HCT116 (cell line): Measurements from ENCODE around the gene GJB4. TPM values are rescaled to one million over a fixed set of nuclear protein-coding genes. Genes with fewer than 3 reads are reported as not detected.

Source experiments
- ATAC-seq: fragments of 200-7000 bp; cut with Tn5 transposase; 2 replicates; pipeline ENCODE4 v1.9.1; 2020; ENCODE audit warnings: mild to moderate bottlenecking, moderate library complexity
- BruUV-seq: library from RNA; stranded (reverse); fragments of 400-500 nt; replicated peaks from 2 replicates; lab custom pipeline; 2021; lab: Mats Ljungman, UMichigan
- CTCF ChIA-PET: fragments of 300-600 bp; sonication (Branson Sonifier 250); formaldehyde crosslinking; loops from one replicate; lab custom pipeline; 2021; ENCODE audit warnings: antibody characterized with exemption; lab: Charles Lee
- POLR2A ChIA-PET: fragments of 300-600, 350-600 bp; sonication (Branson Sonifier 250); formaldehyde crosslinking; loops from one replicate; lab custom pipeline; 2021; ENCODE audit warnings: antibody characterized with exemption; lab: Charles Lee
- RAD21 ChIA-PET, 2 experiments: fragments of 300-600 bp; sonication (Branson Sonifier 250); formaldehyde crosslinking; loops; one replicate each; lab custom pipeline; 2023; ENCODE audit warnings: low total read pairs in 2 of 2; ENCODE audit not compliant: uncharacterized antibody in 2 of 2, unreplicated experiment in 2 of 2, low non-redundant PET in 1 of 2; lab: Charles Lee
- DNase-seq: peaks from one replicate; pipeline ENCODE4 v3.0.0-alpha.2; 2010; ENCODE audit warnings: low read depth, low spot score
- H2AFZ ChIP-seq: fragments of 200-600 bp; shearing (Covaris generic), sonication (generic); 2 replicates; pipeline ENCODE4 v1.6.1; 2017; ENCODE audit warnings: low read depth, mixed run types, mixed read lengths, antibody characterized with exemption, low read length; ENCODE audit not compliant: poor library complexity, severe bottlenecking
- H3K27ac ChIP-seq: 2 replicates; pipeline ENCODE4 v1.5.1; 2012; ENCODE audit warnings: low read depth, low read length
- H3K27me3 ChIP-seq: fragments of 200-600 bp; sonication (generic); 2 replicates; pipeline ENCODE4 v1.6.1; 2016; ENCODE audit warnings: mixed run types, low read length, mixed read lengths; ENCODE audit not compliant: insufficient read depth
- H3K36me3 ChIP-seq, 2 experiments: fragments of 200-500 bp in 1 of 2; fragments of 200-600 bp in 1 of 2; sonication (Bioruptor generic) in 1 of 2; sonication (generic) in 1 of 2; 2 replicates each; pipeline versions ENCODE4 v1.5.1 to v1.6.1; 2014 to 2016; ENCODE audit warnings: low read length in 2 of 2, inconsistent platforms in 1 of 2, mixed read lengths in 1 of 2, mixed run types in 1 of 2; ENCODE audit not compliant: insufficient read depth in 2 of 2, control insufficient read depth in 1 of 2
- H3K4me1 ChIP-seq, 2 experiments: fragments of 200-600 bp in 1 of 2; sonication (generic) in 1 of 2; 2 replicates each; pipeline versions ENCODE4 v1.5.1 to v1.6.1; 2012 to 2017; ENCODE audit warnings: low read length in 2 of 2, inconsistent platforms in 1 of 2, mild to moderate bottlenecking in 1 of 2, mixed read lengths in 1 of 2, mixed run types in 1 of 2, moderate library complexity in 1 of 2; ENCODE audit not compliant: insufficient read depth in 2 of 2, control insufficient read depth in 1 of 2
- H3K4me2 ChIP-seq: fragments of 200-600 bp; sonication (generic); 2 replicates; pipeline ENCODE4 v1.6.1; 2017; ENCODE audit warnings: mixed run types, low read length, mixed read lengths
- H3K4me3 ChIP-seq, 2 experiments: fragments of 200-600 bp in 1 of 2; sonication (generic) in 1 of 2; replicated peaks in 1 of 2; 2 replicates each; pipeline ENCODE4 v1.5.1; 2011 to 2016; ENCODE audit warnings: low read length in 2 of 2, control low read depth in 1 of 2, low read depth in 1 of 2, mild to moderate bottlenecking in 1 of 2, mixed read lengths in 1 of 2, mixed run types in 1 of 2
- H3K79me2 ChIP-seq: fragments of 200-600 bp; sonication (generic); 2 replicates; pipeline ENCODE4 v1.6.1; 2017; ENCODE audit warnings: mild to moderate bottlenecking, mixed run types, low read length, moderate library complexity, mixed read lengths; ENCODE audit not compliant: insufficient read depth
- H3K9ac ChIP-seq: fragments of 200-600 bp; sonication (generic); 2 replicates; pipeline ENCODE4 v1.6.1; 2016; ENCODE audit warnings: low read length, mixed read lengths
- H3K9me2 ChIP-seq: fragments of 200-600 bp; sonication (generic), shearing (Covaris generic); 2 replicates; pipeline ENCODE4 v1.6.1; 2017; ENCODE audit warnings: mixed run types, mild to moderate bottlenecking, moderate library complexity; ENCODE audit not compliant: insufficient read depth
- H3K9me3 ChIP-seq, 2 experiments: fragments of 200-500 bp in 1 of 2; fragments of 200-600 bp in 1 of 2; sonication (Bioruptor generic) in 1 of 2; sonication (generic) in 1 of 2; 2 replicates each; pipeline ENCODE4 v1.6.1; 2014 to 2017; ENCODE audit warnings: low read length in 2 of 2, mixed read lengths in 2 of 2, inconsistent platforms in 1 of 2, low read depth in 1 of 2, mild to moderate bottlenecking in 1 of 2, mixed run types in 1 of 2, moderate library complexity in 1 of 2; ENCODE audit not compliant: control insufficient read depth in 1 of 2, insufficient read depth in 1 of 2
- H4K20me1 ChIP-seq: fragments of 200-600 bp; sonication (generic), shearing (Covaris generic); 2 replicates; pipeline ENCODE4 v1.6.1; 2017; ENCODE audit warnings: mixed run types, mild to moderate bottlenecking, moderate library complexity; ENCODE audit not compliant: insufficient read depth
- POLR2AphosphoS5 ChIP-seq: IDR thresholded peaks from 2 replicates; pipeline ENCODE4 v1.6.1; 2011; ENCODE audit warnings: mild to moderate bottlenecking, low read depth, low read length, moderate library complexity
- SP1 ChIP-seq: IDR thresholded peaks from 2 replicates; pipeline ENCODE4 v1.6.1; 2012; ENCODE audit warnings: low read depth
- TCF7L2 ChIP-seq: IDR thresholded peaks from 2 replicates; pipeline ENCODE4 v1.7.0; 2011; ENCODE audit warnings: borderline replicate concordance, inconsistent platforms; ENCODE audit not compliant: insufficient read depth, insufficient read length; ENCODE audit errors: extremely low read depth
- ZFX ChIP-seq: fragments of 450-650 bp; IDR thresholded peaks from 2 replicates; pipeline ENCODE4 v1.6.1; 2017
- ZNF274 ChIP-seq: fragments of 200-500 bp; sonication (Bioruptor generic); IDR thresholded peaks from 2 replicates; pipeline ENCODE4 v1.6.1; 2014; ENCODE audit warnings: mild to moderate bottlenecking, low read depth, low read length, inconsistent platforms
- intact Hi-C: fragments of 100-400 bp; cut with micrococcal nuclease; formaldehyde crosslinking; loops from 2 replicates; pipeline ENCODE4 v1.10.0; 2022
- total RNA-seq: library from RNA; stranded (reverse); gene quantifications from one replicate; pipeline ENCODE4 v1.2.1, GENCODE V29; 2021; ENCODE audit not compliant: unreplicated experiment
- TF ChIP-seq, protein P1 (sequence below): IDR thresholded peaks from 2 replicates; pipeline ENCODE4 v1.6.1; 2012; ENCODE audit warnings: low read depth
- TF ChIP-seq, protein P2 (sequence below): IDR thresholded peaks from 2 replicates; pipeline ENCODE4 v1.6.1; 2012

Gene GJB4
- total RNA-seq, 1 experiment from 2014 or later: 2.0 TPM

DNA sequence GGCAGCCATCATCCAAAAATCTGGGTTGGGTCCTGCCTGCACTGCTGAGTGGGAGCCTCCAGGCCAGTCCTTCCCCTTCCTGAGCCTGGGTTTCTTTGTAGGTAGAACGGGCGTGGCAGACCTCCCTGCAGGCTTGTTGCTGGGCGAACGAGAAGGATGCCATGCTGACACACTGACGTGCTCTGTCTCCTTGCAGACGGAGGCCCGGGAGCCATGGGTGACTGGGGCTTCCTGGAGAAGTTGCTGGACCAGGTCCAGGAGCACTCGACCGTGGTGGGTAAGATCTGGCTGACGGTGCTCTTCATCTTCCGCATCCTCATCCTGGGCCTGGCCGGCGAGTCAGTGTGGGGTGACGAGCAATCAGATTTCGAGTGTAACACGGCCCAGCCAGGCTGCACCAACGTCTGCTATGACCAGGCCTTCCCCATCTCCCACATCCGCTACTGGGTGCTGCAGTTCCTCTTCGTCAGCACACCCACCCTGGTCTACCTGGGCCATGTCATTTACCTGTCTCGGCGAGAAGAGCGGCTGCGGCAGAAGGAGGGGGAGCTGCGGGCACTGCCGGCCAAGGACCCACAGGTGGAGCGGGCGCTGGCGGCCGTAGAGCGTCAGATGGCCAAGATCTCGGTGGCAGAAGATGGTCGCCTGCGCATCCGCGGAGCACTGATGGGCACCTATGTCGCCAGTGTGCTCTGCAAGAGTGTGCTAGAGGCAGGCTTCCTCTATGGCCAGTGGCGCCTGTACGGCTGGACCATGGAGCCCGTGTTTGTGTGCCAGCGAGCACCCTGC, 34.7 kb downstream of the GJB4 start:
- intact Hi-C loops: no loop called here
- H3K27ac ChIP-seq: no peak overlapping the region
- TF ChIP-seq, protein P1, sequence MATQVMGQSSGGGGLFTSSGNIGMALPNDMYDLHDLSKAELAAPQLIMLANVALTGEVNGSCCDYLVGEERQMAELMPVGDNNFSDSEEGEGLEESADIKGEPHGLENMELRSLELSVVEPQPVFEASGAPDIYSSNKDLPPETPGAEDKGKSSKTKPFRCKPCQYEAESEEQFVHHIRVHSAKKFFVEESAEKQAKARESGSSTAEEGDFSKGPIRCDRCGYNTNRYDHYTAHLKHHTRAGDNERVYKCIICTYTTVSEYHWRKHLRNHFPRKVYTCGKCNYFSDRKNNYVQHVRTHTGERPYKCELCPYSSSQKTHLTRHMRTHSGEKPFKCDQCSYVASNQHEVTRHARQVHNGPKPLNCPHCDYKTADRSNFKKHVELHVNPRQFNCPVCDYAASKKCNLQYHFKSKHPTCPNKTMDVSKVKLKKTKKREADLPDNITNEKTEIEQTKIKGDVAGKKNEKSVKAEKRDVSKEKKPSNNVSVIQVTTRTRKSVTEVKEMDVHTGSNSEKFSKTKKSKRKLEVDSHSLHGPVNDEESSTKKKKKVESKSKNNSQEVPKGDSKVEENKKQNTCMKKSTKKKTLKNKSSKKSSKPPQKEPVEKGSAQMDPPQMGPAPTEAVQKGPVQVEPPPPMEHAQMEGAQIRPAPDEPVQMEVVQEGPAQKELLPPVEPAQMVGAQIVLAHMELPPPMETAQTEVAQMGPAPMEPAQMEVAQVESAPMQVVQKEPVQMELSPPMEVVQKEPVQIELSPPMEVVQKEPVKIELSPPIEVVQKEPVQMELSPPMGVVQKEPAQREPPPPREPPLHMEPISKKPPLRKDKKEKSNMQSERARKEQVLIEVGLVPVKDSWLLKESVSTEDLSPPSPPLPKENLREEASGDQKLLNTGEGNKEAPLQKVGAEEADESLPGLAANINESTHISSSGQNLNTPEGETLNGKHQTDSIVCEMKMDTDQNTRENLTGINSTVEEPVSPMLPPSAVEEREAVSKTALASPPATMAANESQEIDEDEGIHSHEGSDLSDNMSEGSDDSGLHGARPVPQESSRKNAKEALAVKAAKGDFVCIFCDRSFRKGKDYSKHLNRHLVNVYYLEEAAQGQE: no peak
- no peak for TF ChIP-seq TCF7L2
- TF ChIP-seq, protein P2, sequence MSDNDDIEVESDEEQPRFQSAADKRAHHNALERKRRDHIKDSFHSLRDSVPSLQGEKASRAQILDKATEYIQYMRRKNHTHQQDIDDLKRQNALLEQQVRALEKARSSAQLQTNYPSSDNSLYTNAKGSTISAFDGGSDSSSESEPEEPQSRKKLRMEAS: no peak
- TF ChIP-seq ZFX: no peak
- TF ChIP-seq ZNF274: no peak
- TF ChIP-seq SP1: no peak
- TF ChIP-seq POLR2AphosphoS5: no peak
- peaks cover 3% of the 10 kb centered on the region; the same call in 1 of the 2 replicates for H3K27me3 ChIP-seq
- no peaks in the 10 kb centered on the region for H3K4me1 ChIP-seq
- ATAC-seq (no peak), DNase-seq (no peak)
- BruUV-seq: no TSS peak
- no peaks in the 10 kb centered on the region for H3K9me3 ChIP-seq
- ChIA-PET CTCF (no interaction called here), RAD21 (no interaction called here), POLR2A (no interaction called here)
- H3K36me3 ChIP-seq: no peaks in the 10 kb centered on the region
- H3K9ac ChIP-seq: no peak overlapping the region
- H2AFZ ChIP-seq: no peak overlapping the region
- no peaks in the 10 kb centered on the region for H3K79me2 ChIP-seq
- H3K4me2 ChIP-seq: no peak overlapping the region
- H3K4me3 ChIP-seq: no peak overlapping the region
- H3K9me2 ChIP-seq: no peaks in the 10 kb centered on the region
- H4K20me1 ChIP-seq: no peaks in the 10 kb centered on the region
